Fibroblast of lung (primary cell): ENCODE measurements around the gene EFHC1.

Source experiments
- CTCF ChIP-seq, 2 donors: IDR thresholded peaks in 1 of 2; conservative IDR thresholded peaks in 1 of 2; 1 replicate in 1 of 2; 2 replicates in 1 of 2; pipeline ENCODE4 v1.5.1; 2011 to 2012; ENCODE audit warnings: low read length in 2 of 2, control low read depth in 1 of 2, inconsistent platforms in 1 of 2, low read depth in 1 of 2, mild to moderate bottlenecking in 1 of 2
- EZH2 ChIP-seq: IDR thresholded peaks from 2 replicates; pipeline ENCODE4 v1.5.1; 2012; ENCODE audit warnings: low read length, control low read depth, mild to moderate bottlenecking; ENCODE audit errors: missing control alignments

GRCh38 chr6:52516269-52516668 is 96.1 kb downstream of the EFHC1 start:
- TF ChIP-seq EZH2 (no peak), CTCF (conservative IDR thresholded peaks at IDR 0.05 in 1 of 2, IDR thresholded peaks at IDR 0.05 in 1 of 2; ENCODE audit: low read depth in 1 of 2, low read length in 2 of 2) (no peak)
